ENCODE results near the gene EMX2.
A peak's percentile ranks its signal among the peaks of the same experiment; 100 is the strongest.
"Not testable (repeated sequence)": the region's sequence is repeated elsewhere in the genome, so short reads cannot be mapped to it uniquely, and the experiment has no call there.

The EMX2 gene

GRCh38 chr10:117542706-117543224, at the start of gene EMX2:
TSS of gene EMX2 (plus strand) at chr10:117542746. CDS start at chr10:117543268, 522 bp downstream.
- DNase-seq = no peak

- DNase-seq = no peak
Measured at GRCh38 chr10:117496031-117496430, 46.5 kb upstream of the EMX2 start.

- peak; percentile 30 for DNase-seq
Measured at GRCh38 chr10:117496616-117497028, 45.9 kb upstream of the EMX2 start.

GRCh38 chr10:117497736-117498135, 44.8 kb upstream of the EMX2 start:
- no peak for DNase-seq

- no peak for DNase-seq
Measured at GRCh38 chr10:117499248-117500105, 43.1 kb upstream of the EMX2 start.

- DNase-seq = no peak
Measured at GRCh38 chr10:117500456-117500855, 42.1 kb upstream of the EMX2 start.

- no peak for DNase-seq
Measured at GRCh38 chr10:117501460-117502035, 41.0 kb upstream of the EMX2 start.

GRCh38 chr10:117502421-117503243, 39.9 kb upstream of the EMX2 start:
- DNase-seq = no peak

GRCh38 chr10:117503244-117504205, 39.0 kb upstream of the EMX2 start:
- no peak for DNase-seq

GRCh38 chr10:117504562-117504961, 38.0 kb upstream of the EMX2 start:
- DNase-seq = no peak

- not testable (repeated sequence) for DNase-seq
Measured at GRCh38 chr10:117507081-117507480, 35.5 kb upstream of the EMX2 start.

- DNase-seq = no peak
Measured at GRCh38 chr10:117509573-117509972, 33.0 kb upstream of the EMX2 start.

- no peak for DNase-seq
Measured at GRCh38 chr10:117511601-117512390, 30.8 kb upstream of the EMX2 start.

GRCh38 chr10:117514971-117515370, 27.6 kb upstream of the EMX2 start:
- no peak for DNase-seq

- no peak for DNase-seq
Measured at GRCh38 chr10:117516681-117517080, 25.9 kb upstream of the EMX2 start.

- DNase-seq = no peak
Measured at GRCh38 chr10:117518246-117518645, 24.3 kb upstream of the EMX2 start.

- DNase-seq = no peak
Measured at GRCh38 chr10:117519286-117519685, 23.3 kb upstream of the EMX2 start.

- DNase-seq = no peak
Measured at GRCh38 chr10:117519879-117520278, 22.7 kb upstream of the EMX2 start.

GRCh38 chr10:117530791-117531190, 11.8 kb upstream of the EMX2 start:
- no peak for DNase-seq

GRCh38 chr10:117531371-117532002, 11.1 kb upstream of the EMX2 start:
- no peak for DNase-seq

GRCh38 chr10:117532003-117532385, 10.6 kb upstream of the EMX2 start:
- no peak for DNase-seq

Data from GDM1 (cell line).